Fibroblast of skin of left biceps (primary cell): ENCODE data around the gene MGAT5B.

Experiments
- DNase-seq, 2 experiments: peaks; one replicate each; pipeline ENCODE4 v3.0.0-alpha.2; 2013; ENCODE audit warnings: low read depth in 2 of 2

The MGAT5B gene

DNA sequence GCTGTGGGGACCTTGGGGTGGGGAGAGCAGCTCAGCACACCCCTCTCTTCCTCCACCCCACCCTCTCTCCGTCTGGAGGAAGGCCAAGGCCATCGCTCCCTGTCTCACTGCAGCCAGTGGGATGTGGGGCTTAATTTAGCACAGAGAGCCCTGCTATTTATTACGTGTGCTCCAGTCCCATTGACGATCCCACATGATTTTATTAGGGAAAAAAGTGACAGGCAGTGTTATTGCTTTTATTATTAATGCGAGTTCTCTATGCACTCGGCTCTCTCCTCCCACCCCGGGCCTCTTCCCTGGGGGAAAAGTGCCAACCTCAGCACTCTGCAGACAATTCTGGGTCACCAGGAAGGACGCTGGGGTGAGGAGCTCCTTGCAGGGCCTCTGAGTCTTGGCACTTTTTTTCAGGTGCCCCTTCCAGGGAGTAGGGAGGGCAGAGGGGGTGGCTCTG lies 57.3 kb downstream of the MGAT5B start:
- no peak for DNase-seq

DNA sequence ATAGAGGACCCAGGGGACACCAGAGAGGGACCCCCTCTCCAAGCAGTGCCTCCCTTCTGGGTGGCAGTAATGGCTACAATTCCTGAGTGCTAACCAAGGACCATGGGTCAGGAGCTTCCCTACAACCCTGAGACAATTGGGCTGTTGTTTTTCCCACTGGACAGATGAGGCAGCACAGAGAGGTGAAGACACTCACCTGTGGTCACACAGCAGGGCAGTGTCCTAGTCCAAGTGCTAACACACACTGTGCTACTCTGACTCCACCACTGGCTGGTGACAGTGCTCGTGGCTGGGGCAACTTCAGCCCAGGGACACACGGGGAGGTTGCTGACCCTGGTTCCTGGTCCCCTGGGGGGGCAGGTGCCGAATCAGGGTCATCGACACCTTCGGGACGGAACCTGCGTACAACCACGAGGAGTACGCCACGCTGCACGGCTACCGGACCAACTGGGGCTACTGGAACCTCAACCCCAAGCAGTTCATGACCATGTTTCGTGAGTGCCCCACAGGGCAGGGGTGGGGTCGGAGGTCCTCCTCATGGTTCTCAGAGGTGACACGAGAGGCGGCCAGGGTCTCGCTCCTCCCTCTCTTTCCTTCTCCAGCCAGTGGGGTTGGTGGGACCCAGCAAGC lies 58.1 kb downstream of the MGAT5B start:
- DNase-seq: no peak

GRCh38 chr17:76927577-76927976 lies 59.4 kb downstream of the MGAT5B start:
- DNase-seq: no peak

GRCh38 chr17:76927982-76928381 lies 59.8 kb downstream of the MGAT5B start:
- DNase-seq: no peak

- no peak for DNase-seq
Observed at GRCh38 chr17:76929148-76929547, 60.9 kb downstream of the MGAT5B start.

DNA sequence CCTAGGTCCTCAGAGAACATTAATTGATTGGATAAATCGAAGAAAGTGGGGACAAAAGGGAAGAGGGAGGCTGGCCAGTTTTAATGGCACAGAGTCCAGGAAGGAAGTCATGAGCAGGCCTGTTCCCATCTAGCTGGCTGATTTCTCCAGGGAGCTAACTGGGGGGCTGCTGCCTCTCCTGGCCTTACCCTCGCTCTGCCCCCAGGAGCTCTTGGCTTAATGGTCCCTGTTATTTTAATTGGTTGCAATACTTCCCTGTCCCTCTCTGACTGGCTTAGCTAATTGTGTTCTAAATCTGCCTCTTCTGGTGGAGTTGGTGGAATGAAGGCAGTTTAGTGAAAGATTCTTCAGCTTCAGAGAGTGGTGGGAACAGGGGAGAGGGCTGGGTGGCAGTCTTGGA lies 61.4 kb downstream of the MGAT5B start:
- DNase-seq: no peak

DNA sequence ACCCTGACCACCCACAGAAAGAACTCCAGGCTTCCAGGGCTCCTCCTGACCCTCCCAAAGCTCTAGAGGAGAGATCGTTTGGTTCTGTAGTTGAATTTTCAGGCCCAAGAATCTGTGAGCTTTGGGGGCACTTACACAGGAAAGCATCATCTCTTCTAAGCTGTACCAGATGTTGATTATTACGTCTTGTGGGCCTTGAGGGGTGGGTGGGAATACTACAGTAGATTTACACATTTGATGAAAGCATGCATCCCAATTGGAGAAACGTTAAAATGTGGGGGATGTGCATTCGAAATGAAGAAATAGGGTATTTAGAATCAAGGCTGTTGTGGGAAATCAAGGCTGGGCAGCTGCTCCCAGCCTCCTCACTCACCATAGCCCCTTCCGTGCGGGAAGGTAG lies 61.9 kb downstream of the MGAT5B start:
- no peak for DNase-seq

GRCh38 chr17:76932402-76933333 lies 64.5 kb downstream of the MGAT5B start:
- no peak for DNase-seq

GRCh38 chr17:76934561-76935320 lies 66.5 kb downstream of the MGAT5B start:
- DNase-seq: no peak

GRCh38 chr17:76935331-76935730 lies 67.1 kb downstream of the MGAT5B start:
- peak in 1 of 2 experiments; percentile 1 for DNase-seq

GRCh38 chr17:76937238-76937637 lies 69.0 kb downstream of the MGAT5B start:
- no peak for DNase-seq

- no peak for DNase-seq
Observed at GRCh38 chr17:76938009-76938408, 69.8 kb downstream of the MGAT5B start.

GRCh38 chr17:76940295-76940694 lies 72.1 kb downstream of the MGAT5B start:
- DNase-seq: no peak

GRCh38 chr17:76940738-76941350 lies 72.6 kb downstream of the MGAT5B start:
- DNase-seq: no peak

DNA sequence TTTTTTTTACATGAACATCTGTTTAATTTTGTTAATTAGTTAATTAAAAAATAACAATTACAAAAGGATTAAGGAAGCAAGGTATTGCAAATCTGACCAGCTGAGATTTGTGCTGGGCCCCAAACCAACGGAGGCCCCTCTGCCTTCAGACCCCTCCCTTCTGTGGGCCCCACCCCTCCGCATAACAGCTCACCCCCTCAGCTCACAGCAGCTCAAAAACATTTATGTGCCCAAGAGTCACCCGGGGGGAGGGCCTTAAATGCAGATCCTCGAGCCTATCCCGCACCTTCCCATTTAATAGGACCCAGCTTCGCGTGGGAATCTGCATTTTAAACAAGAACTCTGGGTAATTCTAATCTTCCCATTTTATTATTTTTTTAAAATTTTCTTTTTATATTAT lies 75.0 kb downstream of the MGAT5B start:
- DNase-seq: no peak

GRCh38 chr17:76943781-76944213 lies 75.6 kb downstream of the MGAT5B start:
- no peak for DNase-seq

DNA sequence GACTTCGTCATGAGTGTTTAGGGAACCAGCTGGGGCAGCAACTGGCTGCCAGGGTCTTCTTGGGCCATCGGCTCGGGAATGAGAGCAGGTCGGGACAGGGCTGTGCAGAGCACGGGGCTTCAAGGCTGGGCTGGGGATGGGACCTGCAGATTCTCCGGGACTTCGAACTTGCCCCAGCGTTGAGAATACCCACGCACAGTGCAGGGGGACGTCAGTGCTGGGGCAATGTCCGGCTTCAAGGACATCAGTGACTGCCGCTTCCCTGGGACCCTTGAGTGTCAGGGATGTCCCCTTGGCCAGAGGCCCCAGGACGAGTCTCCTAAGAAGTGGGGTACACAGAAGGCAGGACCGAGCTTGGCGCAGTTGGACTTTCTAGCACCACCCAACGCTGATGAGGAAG lies 76.3 kb downstream of the MGAT5B start:
- DNase-seq: no peak

- DNase-seq: no peak
Observed at GRCh38 chr17:76946111-76946771, 78.0 kb downstream of the MGAT5B start.

DNA sequence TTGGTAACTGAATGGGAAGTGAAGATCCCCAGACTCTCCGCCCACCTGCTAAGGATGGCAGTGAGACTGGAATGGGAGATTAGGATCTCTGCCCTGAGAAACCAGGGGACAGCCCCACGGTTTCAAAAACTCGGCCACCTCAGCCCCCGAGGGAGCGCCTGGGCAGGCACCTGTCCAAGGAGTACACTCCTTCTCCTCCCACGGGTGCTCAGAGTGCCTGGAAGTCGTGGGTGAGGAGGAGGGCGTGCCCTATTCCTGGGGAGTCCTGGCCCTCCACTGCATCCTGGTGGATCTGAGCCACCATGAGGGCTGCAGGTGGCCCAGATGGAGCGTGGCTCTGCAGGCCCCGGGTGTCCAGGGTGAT lies 78.5 kb downstream of the MGAT5B start:
- no peak for DNase-seq

DNA sequence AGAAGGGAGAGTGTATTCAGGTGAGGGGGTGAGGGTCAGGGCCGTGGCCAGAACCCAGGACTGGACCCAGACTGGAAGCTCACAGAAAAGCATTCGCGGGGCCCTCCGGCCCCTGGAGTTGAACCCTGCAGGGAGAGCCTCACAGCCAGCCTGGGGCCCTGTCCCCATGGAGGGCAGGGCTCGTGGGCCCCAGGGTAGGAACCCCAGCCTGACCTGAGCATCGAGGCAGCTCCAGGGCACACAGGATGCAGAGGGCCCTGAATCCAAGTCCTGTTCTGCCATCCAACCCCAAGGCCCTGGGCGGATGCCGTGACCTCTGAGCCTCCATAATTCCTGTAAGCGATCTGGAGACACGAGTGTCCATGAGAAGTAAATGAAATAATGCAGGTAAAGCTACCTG lies 79.1 kb downstream of the MGAT5B start:
- DNase-seq: no peak

DNA sequence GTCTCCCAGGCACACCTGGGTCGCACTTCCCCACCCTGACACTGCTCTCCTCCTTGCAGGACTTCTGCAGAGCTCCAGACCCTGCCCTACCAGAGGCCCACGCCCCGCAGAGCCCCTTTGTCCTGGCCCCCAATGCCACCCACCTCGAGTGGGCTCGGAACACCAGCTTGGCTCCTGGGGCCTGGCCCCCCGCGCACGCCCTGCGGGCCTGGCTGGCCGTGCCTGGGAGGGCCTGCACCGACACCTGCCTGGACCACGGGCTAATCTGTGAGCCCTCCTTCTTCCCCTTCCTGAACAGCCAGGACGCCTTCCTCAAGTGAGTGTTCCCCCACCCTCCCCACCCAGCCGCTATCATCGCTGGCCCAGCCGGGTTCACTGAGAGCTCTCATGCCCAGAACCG lies 79.6 kb downstream of the MGAT5B start:
- no peak for DNase-seq
